HEK293T (cell line): ENCODE data around the gene MFAP3L.

Experiments
- ARNT ChIP-seq: fragments of 450-650 bp; IDR thresholded peaks from 2 replicates; pipeline ENCODE4 v1.6.1; 2017; ENCODE audit warnings: mild to moderate bottlenecking
- BHLHE40 ChIP-seq: fragments of 450-650 bp; IDR thresholded peaks from 2 replicates; pipeline ENCODE4 v1.6.1; 2016; ENCODE audit warnings: mild to moderate bottlenecking, moderate library complexity, borderline replicate concordance
- ELF4 ChIP-seq: fragments of 450-650 bp; IDR thresholded peaks from 2 replicates; pipeline ENCODE4 v1.6.1; 2017; ENCODE audit warnings: antibody characterized with exemption
- FOXA1 ChIP-seq: fragments of 450-650 bp; IDR thresholded peaks from 2 replicates; pipeline ENCODE4 v1.6.1; 2016; ENCODE audit warnings: mild to moderate bottlenecking
- FOXK2 ChIP-seq: fragments of 450-650 bp; IDR thresholded peaks from 2 replicates; pipeline ENCODE4 v1.6.1; 2016; ENCODE audit warnings: mild to moderate bottlenecking
- FOXM1 ChIP-seq: fragments of 450-650 bp; IDR thresholded peaks from 2 replicates; pipeline ENCODE4 v1.6.1; 2017; ENCODE audit warnings: mild to moderate bottlenecking, borderline replicate concordance
- HDGF ChIP-seq: fragments of 450-650 bp; IDR thresholded peaks from 2 replicates; pipeline ENCODE4 v1.6.1; 2017; ENCODE audit warnings: antibody characterized with exemption, borderline replicate concordance
- L3MBTL2 ChIP-seq: fragments of 450-650 bp; conservative IDR thresholded peaks from 2 replicates; pipeline ENCODE4 v1.6.1; 2016; ENCODE audit warnings: mild to moderate bottlenecking
- LEF1 ChIP-seq: fragments of 450-650 bp; IDR thresholded peaks from 2 replicates; pipeline ENCODE4 v1.6.1; 2017; ENCODE audit warnings: mild to moderate bottlenecking, borderline replicate concordance
- NFRKB ChIP-seq: fragments of 450-650 bp; IDR thresholded peaks from 2 replicates; pipeline ENCODE4 v1.6.1; 2016; ENCODE audit warnings: mild to moderate bottlenecking, moderate library complexity
- SP1 ChIP-seq: fragments of 450-650 bp; IDR thresholded peaks from 2 replicates; pipeline ENCODE4 v1.6.1; 2017
- SUZ12 ChIP-seq: fragments of 450-650 bp; IDR thresholded peaks from 2 replicates; pipeline ENCODE4 v1.6.1; 2016; ENCODE audit warnings: mild to moderate bottlenecking
- TARDBP ChIP-seq: fragments of 450-650 bp; IDR thresholded peaks from 2 replicates; pipeline ENCODE4 v1.6.1; 2016
- TF ChIP-seq, protein P1 (sequence below): fragments of 450-650 bp; IDR thresholded peaks from 2 replicates; pipeline ENCODE4 v1.6.1; 2016

DNA sequence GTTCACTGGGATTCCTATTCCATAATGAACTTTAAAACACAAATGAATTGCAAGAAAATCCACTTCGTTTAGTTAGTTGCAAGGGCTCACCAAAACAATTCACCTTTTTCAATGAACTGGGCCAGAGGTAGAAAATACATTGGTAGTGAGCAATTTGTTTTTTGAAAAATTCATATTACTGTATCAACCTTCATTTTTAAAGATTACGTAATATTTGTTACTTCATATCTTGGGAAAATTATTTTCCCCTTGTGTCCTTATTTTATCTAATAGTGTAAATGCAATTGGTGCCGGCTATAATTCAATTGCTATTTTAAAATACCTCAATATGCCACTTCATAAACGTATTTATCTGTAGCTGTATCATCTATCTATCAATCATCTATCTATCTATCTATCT, 41.5 kb downstream of the MFAP3L start:
- TF ChIP-seq NFRKB (no peak), ARNT (no peak), FOXK2 (no peak), SP1 (no peak), SUZ12 (no peak), BHLHE40 (no peak), L3MBTL2 (no peak), ELF4 (no peak), FOXM1 (no peak), FOXA1 (no peak), TARDBP (no peak), LEF1 (no peak), HDGF (no peak)
- TF ChIP-seq, protein P1, sequence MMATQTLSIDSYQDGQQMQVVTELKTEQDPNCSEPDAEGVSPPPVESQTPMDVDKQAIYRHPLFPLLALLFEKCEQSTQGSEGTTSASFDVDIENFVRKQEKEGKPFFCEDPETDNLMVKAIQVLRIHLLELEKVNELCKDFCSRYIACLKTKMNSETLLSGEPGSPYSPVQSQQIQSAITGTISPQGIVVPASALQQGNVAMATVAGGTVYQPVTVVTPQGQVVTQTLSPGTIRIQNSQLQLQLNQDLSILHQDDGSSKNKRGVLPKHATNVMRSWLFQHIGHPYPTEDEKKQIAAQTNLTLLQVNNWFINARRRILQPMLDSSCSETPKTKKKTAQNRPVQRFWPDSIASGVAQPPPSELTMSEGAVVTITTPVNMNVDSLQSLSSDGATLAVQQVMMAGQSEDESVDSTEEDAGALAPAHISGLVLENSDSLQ = no peak
